HCT116 (cell line): ENCODE results near the gene FOXP1. TPM values are rescaled to one million over a fixed set of nuclear protein-coding genes. Genes with fewer than 3 reads are reported as not detected.

Experiments used
- ATAC-seq: fragments of 200-7000 bp; cut with Tn5 transposase; 2 replicates; pipeline ENCODE4 v1.9.1; 2020; ENCODE audit warnings: mild to moderate bottlenecking, moderate library complexity
- BruUV-seq: library from RNA; stranded (reverse); fragments of 400-500 nt; replicated peaks from 2 replicates; lab custom pipeline; 2021; lab: Mats Ljungman, UMichigan
- CTCF ChIA-PET: fragments of 300-600 bp; sonication (Branson Sonifier 250); formaldehyde crosslinking; loops from one replicate; lab custom pipeline; 2021; ENCODE audit warnings: antibody characterized with exemption; lab: Charles Lee
- POLR2A ChIA-PET: fragments of 300-600, 350-600 bp; sonication (Branson Sonifier 250); formaldehyde crosslinking; loops from one replicate; lab custom pipeline; 2021; ENCODE audit warnings: antibody characterized with exemption; lab: Charles Lee
- RAD21 ChIA-PET, 2 experiments: fragments of 300-600 bp; sonication (Branson Sonifier 250); formaldehyde crosslinking; loops; one replicate each; lab custom pipeline; 2023; ENCODE audit warnings: low total read pairs in 2 of 2; ENCODE audit not compliant: uncharacterized antibody in 2 of 2, unreplicated experiment in 2 of 2, low non-redundant PET in 1 of 2; lab: Charles Lee
- DNase-seq: peaks from one replicate; pipeline ENCODE4 v3.0.0-alpha.2; 2010; ENCODE audit warnings: low read depth, low spot score
- H2AFZ ChIP-seq: fragments of 200-600 bp; shearing (Covaris generic), sonication (generic); 2 replicates; pipeline ENCODE4 v1.6.1; 2017; ENCODE audit warnings: low read depth, mixed run types, mixed read lengths, antibody characterized with exemption, low read length; ENCODE audit not compliant: poor library complexity, severe bottlenecking
- H3K27ac ChIP-seq: 2 replicates; pipeline ENCODE4 v1.5.1; 2012; ENCODE audit warnings: low read depth, low read length
- H3K27me3 ChIP-seq: fragments of 200-600 bp; sonication (generic); 2 replicates; pipeline ENCODE4 v1.6.1; 2016; ENCODE audit warnings: mixed run types, low read length, mixed read lengths; ENCODE audit not compliant: insufficient read depth
- H3K36me3 ChIP-seq, 2 experiments: fragments of 200-500 bp in 1 of 2; fragments of 200-600 bp in 1 of 2; sonication (Bioruptor generic) in 1 of 2; sonication (generic) in 1 of 2; 2 replicates each; pipeline versions ENCODE4 v1.5.1 to v1.6.1; 2014 to 2016; ENCODE audit warnings: low read length in 2 of 2, inconsistent platforms in 1 of 2, mixed read lengths in 1 of 2, mixed run types in 1 of 2; ENCODE audit not compliant: insufficient read depth in 2 of 2, control insufficient read depth in 1 of 2
- H3K4me1 ChIP-seq, 2 experiments: fragments of 200-600 bp in 1 of 2; sonication (generic) in 1 of 2; 2 replicates each; pipeline versions ENCODE4 v1.5.1 to v1.6.1; 2012 to 2017; ENCODE audit warnings: low read length in 2 of 2, inconsistent platforms in 1 of 2, mild to moderate bottlenecking in 1 of 2, mixed read lengths in 1 of 2, mixed run types in 1 of 2, moderate library complexity in 1 of 2; ENCODE audit not compliant: insufficient read depth in 2 of 2, control insufficient read depth in 1 of 2
- H3K4me2 ChIP-seq: fragments of 200-600 bp; sonication (generic); 2 replicates; pipeline ENCODE4 v1.6.1; 2017; ENCODE audit warnings: mixed run types, low read length, mixed read lengths
- H3K4me3 ChIP-seq, 2 experiments: fragments of 200-600 bp in 1 of 2; sonication (generic) in 1 of 2; replicated peaks in 1 of 2; 2 replicates each; pipeline ENCODE4 v1.5.1; 2011 to 2016; ENCODE audit warnings: low read length in 2 of 2, control low read depth in 1 of 2, low read depth in 1 of 2, mild to moderate bottlenecking in 1 of 2, mixed read lengths in 1 of 2, mixed run types in 1 of 2
- H3K79me2 ChIP-seq: fragments of 200-600 bp; sonication (generic); 2 replicates; pipeline ENCODE4 v1.6.1; 2017; ENCODE audit warnings: mild to moderate bottlenecking, mixed run types, low read length, moderate library complexity, mixed read lengths; ENCODE audit not compliant: insufficient read depth
- H3K9ac ChIP-seq: fragments of 200-600 bp; sonication (generic); 2 replicates; pipeline ENCODE4 v1.6.1; 2016; ENCODE audit warnings: low read length, mixed read lengths
- H3K9me2 ChIP-seq: fragments of 200-600 bp; sonication (generic), shearing (Covaris generic); 2 replicates; pipeline ENCODE4 v1.6.1; 2017; ENCODE audit warnings: mixed run types, mild to moderate bottlenecking, moderate library complexity; ENCODE audit not compliant: insufficient read depth
- H3K9me3 ChIP-seq, 2 experiments: fragments of 200-500 bp in 1 of 2; fragments of 200-600 bp in 1 of 2; sonication (Bioruptor generic) in 1 of 2; sonication (generic) in 1 of 2; 2 replicates each; pipeline ENCODE4 v1.6.1; 2014 to 2017; ENCODE audit warnings: low read length in 2 of 2, mixed read lengths in 2 of 2, inconsistent platforms in 1 of 2, low read depth in 1 of 2, mild to moderate bottlenecking in 1 of 2, mixed run types in 1 of 2, moderate library complexity in 1 of 2; ENCODE audit not compliant: control insufficient read depth in 1 of 2, insufficient read depth in 1 of 2
- H4K20me1 ChIP-seq: fragments of 200-600 bp; sonication (generic), shearing (Covaris generic); 2 replicates; pipeline ENCODE4 v1.6.1; 2017; ENCODE audit warnings: mixed run types, mild to moderate bottlenecking, moderate library complexity; ENCODE audit not compliant: insufficient read depth
- CBX3 ChIP-seq: IDR thresholded peaks from 2 replicates; pipeline ENCODE4 v1.6.1; 2012; ENCODE audit warnings: low read depth
- EZH2phosphoT487 ChIP-seq: fragments of 200-600 bp; IDR thresholded peaks from 2 replicates; pipeline ENCODE4 v1.6.1; 2018; ENCODE audit warnings: antibody characterized with exemption, borderline replicate concordance
- FOSL1 ChIP-seq: IDR thresholded peaks from 2 replicates; pipeline ENCODE4 v1.6.1; 2012; ENCODE audit warnings: low read depth
- POLR2AphosphoS5 ChIP-seq: IDR thresholded peaks from 2 replicates; pipeline ENCODE4 v1.6.1; 2011; ENCODE audit warnings: mild to moderate bottlenecking, low read depth, low read length, moderate library complexity
- RAD21 ChIP-seq: IDR thresholded peaks from 2 replicates; pipeline ENCODE4 v1.6.1; 2012; ENCODE audit warnings: low read depth, mild to moderate bottlenecking
- SIN3A ChIP-seq: IDR thresholded peaks from 2 replicates; pipeline ENCODE4 v1.6.1; 2012; ENCODE audit warnings: low read depth
- YY1 ChIP-seq: IDR thresholded peaks from 2 replicates; pipeline ENCODE4 v1.6.1; 2011; ENCODE audit warnings: low read length, low read depth, moderate library complexity, mild to moderate bottlenecking; ENCODE audit not compliant: insufficient replicate concordance; ENCODE audit errors: extremely low read depth
- intact Hi-C: fragments of 100-400 bp; cut with micrococcal nuclease; formaldehyde crosslinking; loops from 2 replicates; pipeline ENCODE4 v1.10.0; 2022
- total RNA-seq: library from RNA; stranded (reverse); gene quantifications from one replicate; pipeline ENCODE4 v1.2.1, GENCODE V29; 2021; ENCODE audit not compliant: unreplicated experiment
- TF ChIP-seq, protein P1 (sequence below): IDR thresholded peaks from 2 replicates; pipeline ENCODE4 v1.6.1; 2012
- TF ChIP-seq, protein P2 (sequence below), 3 experiments: fragments of 200-600 bp in 1 of 3; sonication (generic) in 1 of 3; IDR thresholded peaks in 2 of 3; conservative IDR thresholded peaks in 1 of 3; 2 replicates each; pipeline ENCODE4 v1.5.1; 2012 to 2017; ENCODE audit warnings: low read depth in 2 of 3, low read length in 2 of 3, antibody characterized with exemption in 1 of 3, borderline replicate concordance in 1 of 3, control low read depth in 1 of 3, mild to moderate bottlenecking in 1 of 3, mixed read lengths in 1 of 3, mixed run types in 1 of 3, moderate library complexity in 1 of 3; ENCODE audit not compliant: insufficient read depth in 1 of 3
- TF ChIP-seq, protein P3 (sequence below): IDR thresholded peaks from 2 replicates; pipeline ENCODE4 v1.6.1; 2011; ENCODE audit warnings: mild to moderate bottlenecking, low read length, moderate library complexity; ENCODE audit not compliant: insufficient replicate concordance; ENCODE audit errors: extremely low read depth
- TF ChIP-seq, protein P4 (sequence below): IDR thresholded peaks from 2 replicates; pipeline ENCODE4 v1.6.1; 2012; ENCODE audit warnings: low read depth

The FOXP1 gene
- total RNA-seq, 1 experiment from 2014 or later, result 11.4 TPM

DNA sequence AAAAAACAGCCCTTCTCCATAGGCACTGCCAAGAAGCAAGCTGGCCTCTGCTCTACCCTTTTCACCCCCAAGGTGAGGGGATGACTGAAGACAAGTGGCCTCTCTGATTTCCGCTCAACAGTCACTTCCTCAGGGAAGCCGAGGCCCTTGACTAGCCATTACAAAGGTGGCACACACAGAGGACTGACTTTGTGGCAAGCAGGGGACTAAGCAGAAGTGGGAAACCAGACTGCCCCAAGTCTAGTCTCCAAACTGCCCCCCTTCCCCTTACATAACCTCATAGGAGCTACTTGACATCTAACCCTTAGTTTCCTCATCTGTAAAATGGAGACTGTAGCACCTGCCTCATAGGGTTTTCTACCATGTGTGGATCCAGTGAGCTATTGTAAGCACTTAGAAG is 118.9 kb downstream of the FOXP1 start (continued):
- TF ChIP-seq, protein P1, sequence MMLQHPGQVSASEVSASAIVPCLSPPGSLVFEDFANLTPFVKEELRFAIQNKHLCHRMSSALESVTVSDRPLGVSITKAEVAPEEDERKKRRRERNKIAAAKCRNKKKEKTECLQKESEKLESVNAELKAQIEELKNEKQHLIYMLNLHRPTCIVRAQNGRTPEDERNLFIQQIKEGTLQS, result no peak
- TF ChIP-seq SIN3A, result no peak

DNA sequence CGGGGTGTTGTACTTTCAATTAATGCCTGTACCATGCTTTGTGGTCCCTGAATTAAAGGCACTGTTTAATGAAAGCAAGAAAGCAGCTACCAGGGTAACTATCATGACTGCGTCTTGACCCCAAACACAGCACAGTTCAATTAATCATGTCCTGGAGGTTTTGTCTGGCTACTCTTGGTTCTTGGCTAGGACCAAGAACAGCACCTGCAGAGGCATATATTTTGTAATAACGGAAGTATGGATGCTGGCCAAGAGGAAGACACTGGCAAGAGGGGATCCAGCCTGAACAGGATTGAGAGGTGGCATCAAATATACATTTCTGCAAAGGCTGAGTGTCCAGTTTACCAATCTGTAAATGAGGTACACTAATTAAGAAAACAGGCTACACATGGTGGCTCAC is 119.9 kb downstream of the FOXP1 start:
- H2AFZ ChIP-seq, result no peak overlapping the region
- ATAC-seq, result no peak
- intact Hi-C loops, result no loop called here
- H3K4me2 ChIP-seq, result no peak overlapping the region
- H3K27me3 ChIP-seq, result no peaks in the 10 kb centered on the region
- H3K4me1 ChIP-seq, result peaks cover 0 to 16% of the 10 kb centered on the region in 2 experiments; a peak in 2 of 4 replicates
- ChIA-PET CTCF (no interaction called here), POLR2A (no interaction called here), RAD21 (no interaction called here)
- DNase-seq, result no peak
- no TSS peak for BruUV-seq
- no peak overlapping the region for H3K27ac ChIP-seq
- no peak overlapping the region for H3K4me3 ChIP-seq
- no peaks in the 10 kb centered on the region for H3K79me2 ChIP-seq
- H4K20me1 ChIP-seq, result no peaks in the 10 kb centered on the region
- H3K9ac ChIP-seq, result no peak overlapping the region
- TF ChIP-seq POLR2AphosphoS5 (no peak), SIN3A (no peak), EZH2phosphoT487 (no peak), CBX3 (no peak), FOSL1 (no peak), YY1 (no peak), RAD21 (no peak)
- TF ChIP-seq, protein P2, sequence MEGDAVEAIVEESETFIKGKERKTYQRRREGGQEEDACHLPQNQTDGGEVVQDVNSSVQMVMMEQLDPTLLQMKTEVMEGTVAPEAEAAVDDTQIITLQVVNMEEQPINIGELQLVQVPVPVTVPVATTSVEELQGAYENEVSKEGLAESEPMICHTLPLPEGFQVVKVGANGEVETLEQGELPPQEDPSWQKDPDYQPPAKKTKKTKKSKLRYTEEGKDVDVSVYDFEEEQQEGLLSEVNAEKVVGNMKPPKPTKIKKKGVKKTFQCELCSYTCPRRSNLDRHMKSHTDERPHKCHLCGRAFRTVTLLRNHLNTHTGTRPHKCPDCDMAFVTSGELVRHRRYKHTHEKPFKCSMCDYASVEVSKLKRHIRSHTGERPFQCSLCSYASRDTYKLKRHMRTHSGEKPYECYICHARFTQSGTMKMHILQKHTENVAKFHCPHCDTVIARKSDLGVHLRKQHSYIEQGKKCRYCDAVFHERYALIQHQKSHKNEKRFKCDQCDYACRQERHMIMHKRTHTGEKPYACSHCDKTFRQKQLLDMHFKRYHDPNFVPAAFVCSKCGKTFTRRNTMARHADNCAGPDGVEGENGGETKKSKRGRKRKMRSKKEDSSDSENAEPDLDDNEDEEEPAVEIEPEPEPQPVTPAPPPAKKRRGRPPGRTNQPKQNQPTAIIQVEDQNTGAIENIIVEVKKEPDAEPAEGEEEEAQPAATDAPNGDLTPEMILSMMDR (IDR thresholded peaks at IDR 0.05 in 2 of 3, conservative IDR thresholded peaks at IDR 0.05 in 1 of 3; ENCODE audit: borderline replicate concordance in 1 of 3, insufficient read depth in 1 of 3, low read depth in 2 of 3, low read length in 2 of 3), result no peak
- TF ChIP-seq, protein P3, sequence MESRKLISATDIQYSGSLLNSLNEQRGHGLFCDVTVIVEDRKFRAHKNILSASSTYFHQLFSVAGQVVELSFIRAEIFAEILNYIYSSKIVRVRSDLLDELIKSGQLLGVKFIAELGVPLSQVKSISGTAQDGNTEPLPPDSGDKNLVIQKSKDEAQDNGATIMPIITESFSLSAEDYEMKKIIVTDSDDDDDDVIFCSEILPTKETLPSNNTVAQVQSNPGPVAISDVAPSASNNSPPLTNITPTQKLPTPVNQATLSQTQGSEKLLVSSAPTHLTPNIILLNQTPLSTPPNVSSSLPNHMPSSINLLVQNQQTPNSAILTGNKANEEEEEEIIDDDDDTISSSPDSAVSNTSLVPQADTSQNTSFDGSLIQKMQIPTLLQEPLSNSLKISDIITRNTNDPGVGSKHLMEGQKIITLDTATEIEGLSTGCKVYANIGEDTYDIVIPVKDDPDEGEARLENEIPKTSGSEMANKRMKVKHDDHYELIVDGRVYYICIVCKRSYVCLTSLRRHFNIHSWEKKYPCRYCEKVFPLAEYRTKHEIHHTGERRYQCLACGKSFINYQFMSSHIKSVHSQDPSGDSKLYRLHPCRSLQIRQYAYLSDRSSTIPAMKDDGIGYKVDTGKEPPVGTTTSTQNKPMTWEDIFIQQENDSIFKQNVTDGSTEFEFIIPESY, result no peak
- TF ChIP-seq, protein P4, sequence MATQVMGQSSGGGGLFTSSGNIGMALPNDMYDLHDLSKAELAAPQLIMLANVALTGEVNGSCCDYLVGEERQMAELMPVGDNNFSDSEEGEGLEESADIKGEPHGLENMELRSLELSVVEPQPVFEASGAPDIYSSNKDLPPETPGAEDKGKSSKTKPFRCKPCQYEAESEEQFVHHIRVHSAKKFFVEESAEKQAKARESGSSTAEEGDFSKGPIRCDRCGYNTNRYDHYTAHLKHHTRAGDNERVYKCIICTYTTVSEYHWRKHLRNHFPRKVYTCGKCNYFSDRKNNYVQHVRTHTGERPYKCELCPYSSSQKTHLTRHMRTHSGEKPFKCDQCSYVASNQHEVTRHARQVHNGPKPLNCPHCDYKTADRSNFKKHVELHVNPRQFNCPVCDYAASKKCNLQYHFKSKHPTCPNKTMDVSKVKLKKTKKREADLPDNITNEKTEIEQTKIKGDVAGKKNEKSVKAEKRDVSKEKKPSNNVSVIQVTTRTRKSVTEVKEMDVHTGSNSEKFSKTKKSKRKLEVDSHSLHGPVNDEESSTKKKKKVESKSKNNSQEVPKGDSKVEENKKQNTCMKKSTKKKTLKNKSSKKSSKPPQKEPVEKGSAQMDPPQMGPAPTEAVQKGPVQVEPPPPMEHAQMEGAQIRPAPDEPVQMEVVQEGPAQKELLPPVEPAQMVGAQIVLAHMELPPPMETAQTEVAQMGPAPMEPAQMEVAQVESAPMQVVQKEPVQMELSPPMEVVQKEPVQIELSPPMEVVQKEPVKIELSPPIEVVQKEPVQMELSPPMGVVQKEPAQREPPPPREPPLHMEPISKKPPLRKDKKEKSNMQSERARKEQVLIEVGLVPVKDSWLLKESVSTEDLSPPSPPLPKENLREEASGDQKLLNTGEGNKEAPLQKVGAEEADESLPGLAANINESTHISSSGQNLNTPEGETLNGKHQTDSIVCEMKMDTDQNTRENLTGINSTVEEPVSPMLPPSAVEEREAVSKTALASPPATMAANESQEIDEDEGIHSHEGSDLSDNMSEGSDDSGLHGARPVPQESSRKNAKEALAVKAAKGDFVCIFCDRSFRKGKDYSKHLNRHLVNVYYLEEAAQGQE, result no peak
- H3K36me3 ChIP-seq, result no peaks in the 10 kb centered on the region
- no peaks in the 10 kb centered on the region for H3K9me3 ChIP-seq
- no peaks in the 10 kb centered on the region for H3K9me2 ChIP-seq
